NCI-H187 treated with DMSO at 0.1 percent for 48 hours (cell line): ENCODE data around the gene CDC42BPB.
"Not testable (repeated sequence)": the region's sequence is repeated elsewhere in the genome, so short reads cannot be mapped to it uniquely, and the experiment has no call there.

Experiments used
- DNase-seq: peaks from one replicate; lab custom pipeline; 2025; lab: John Stamatoyannopoulos, UW

CDC42BPB gene

DNA sequence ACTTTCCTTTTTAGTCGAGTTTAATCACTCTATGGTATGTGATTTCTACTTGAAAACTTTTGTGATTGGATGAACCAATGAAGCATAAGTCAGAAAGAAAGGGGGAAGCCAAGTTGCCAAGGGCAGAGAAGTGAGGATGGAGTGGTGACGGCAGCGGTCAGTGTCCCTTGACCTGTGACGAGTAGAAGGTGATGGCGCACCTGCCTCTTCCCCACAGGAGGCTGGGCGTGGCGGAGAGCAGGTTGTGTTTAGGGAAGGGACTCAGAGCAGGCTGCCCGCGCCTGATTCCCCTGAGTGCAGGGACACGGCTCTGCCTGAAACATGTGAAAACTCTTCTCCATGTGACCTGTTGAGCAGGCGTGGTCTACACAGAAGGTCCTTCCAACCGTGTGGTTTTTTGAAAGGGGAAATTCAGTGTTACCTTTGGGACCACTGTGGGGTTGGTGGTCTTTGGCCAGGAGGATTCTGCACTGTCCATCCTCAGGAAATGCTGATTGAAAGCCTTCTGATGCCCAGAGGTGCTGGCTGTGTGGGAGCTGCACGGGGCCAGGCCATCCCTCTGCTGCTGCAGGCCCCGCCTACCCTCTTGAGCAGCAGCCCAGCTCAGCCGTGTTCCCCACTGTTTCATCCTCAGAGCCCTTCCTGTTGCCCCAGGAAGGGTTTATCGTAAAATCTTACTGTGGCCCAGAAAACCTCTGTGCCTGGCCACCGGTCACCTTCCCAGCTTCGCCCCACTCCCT is 158.4 kb downstream of the CDC42BPB start:
- DNase-seq = peak; percentile 11

DNA sequence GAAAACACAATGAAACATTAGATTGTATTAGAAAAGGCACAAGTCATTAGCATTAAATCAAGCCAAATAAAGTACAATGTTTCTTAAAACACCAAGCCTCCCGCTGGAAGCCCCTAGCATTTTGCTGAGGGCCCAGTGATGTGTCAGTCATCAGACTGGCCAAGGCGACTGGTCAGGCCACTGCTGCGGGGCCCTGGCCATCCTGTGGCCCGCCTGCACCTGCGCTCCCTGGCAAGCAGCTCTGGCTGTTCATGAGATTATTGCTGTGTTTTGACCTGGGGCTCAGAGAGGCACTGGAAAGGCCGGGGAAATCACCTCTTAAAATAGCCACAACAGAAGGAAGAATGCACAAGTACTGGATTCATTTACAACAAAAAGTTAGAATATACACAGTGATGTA is 159.1 kb downstream of the CDC42BPB start:
- DNase-seq = no peak

DNA sequence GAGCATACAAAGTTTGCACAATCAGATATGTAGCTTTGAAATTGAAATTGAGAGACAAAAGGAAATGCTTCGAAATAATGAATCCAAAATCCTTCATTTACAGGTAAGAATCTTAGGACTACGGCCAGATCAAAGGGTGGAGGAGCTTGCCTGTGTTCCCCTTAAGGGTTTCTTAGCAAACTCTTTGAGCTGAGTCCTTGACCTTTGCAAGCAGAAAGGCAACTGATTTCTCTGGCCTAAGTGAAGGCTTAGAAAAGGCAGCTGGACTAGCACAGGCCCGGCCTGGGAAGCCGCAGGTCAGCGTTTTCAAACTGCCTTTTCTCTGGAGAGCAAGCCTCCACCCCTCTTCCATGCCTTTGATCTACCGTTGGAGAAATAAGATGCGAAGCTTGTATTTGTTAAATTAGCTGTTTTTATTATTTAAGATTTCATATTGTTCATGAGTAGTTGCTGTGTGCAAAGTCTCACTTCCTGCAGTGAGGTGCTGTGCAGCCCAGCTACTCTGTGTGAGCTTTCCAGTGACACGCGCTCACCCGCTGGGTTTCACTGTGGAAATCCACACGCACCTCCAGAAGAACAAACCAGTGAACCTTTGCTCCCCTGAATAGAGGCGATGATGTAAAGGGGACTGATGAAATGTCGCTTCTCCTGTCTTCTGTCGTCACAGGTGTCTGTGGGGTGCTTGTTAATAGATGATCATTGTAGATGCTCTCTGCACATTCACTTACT is 159.9 kb downstream of the CDC42BPB start:
- no peak for DNase-seq

DNA sequence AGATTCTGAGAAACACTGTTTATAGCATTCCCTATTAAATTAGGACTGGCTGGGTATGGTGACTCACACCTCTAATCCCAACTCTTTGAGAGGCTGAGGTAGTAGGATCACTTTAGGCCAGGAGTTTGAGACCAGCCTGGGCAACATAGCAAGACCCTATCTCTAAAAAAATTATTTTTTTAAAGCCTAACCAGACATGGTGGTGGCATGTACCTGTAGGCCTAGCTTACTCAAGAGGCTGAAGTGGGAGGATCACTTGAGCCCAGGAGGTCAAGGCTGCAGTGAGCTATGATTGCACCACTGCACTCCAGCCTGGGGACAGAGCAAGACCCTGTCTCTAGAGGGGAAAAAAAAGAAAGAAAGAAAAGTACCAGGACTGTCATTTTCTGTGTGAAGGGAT is 160.6 kb downstream of the CDC42BPB start:
- not testable (repeated sequence) for DNase-seq

DNA sequence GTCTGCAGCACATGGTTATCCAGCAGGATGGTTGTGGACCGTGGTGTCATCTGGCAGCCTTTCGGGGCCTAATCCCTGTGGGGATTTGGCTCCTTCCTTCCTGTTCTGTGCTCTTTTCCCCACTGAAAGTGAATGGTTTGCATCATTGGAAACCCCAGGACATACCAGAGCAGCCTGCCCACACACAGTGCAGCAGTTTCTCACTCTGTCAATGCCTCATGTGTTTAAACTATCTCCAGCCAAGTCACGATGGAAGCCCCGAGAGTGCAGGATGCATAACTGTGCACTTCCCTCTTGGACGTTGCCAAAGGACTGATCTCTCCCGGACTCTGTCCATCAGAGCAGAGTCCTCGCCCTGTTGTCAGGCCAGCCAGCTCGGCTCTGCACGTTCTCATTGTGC is 163.9 kb downstream of the CDC42BPB start:
- DNase-seq = no peak

DNA sequence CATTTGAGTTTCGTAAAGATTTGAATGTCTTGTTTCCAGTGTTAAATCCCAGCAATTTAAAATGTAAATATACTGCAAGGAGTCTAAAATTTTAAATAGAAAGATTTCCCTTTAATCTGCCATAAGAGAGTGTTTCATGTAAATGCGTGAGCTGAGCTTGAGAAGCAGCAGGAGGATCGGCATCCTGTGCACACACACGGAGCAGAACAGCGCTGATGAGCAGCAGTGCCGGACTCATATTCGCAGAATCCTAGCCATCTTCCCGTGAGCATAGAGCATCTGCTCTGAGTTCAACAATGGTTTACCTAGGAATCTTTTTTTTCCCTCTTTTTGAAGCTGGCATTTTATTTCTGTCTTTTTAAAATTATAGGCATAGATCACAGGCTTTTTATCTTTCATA is 164.7 kb downstream of the CDC42BPB start:
- DNase-seq = no peak

DNA sequence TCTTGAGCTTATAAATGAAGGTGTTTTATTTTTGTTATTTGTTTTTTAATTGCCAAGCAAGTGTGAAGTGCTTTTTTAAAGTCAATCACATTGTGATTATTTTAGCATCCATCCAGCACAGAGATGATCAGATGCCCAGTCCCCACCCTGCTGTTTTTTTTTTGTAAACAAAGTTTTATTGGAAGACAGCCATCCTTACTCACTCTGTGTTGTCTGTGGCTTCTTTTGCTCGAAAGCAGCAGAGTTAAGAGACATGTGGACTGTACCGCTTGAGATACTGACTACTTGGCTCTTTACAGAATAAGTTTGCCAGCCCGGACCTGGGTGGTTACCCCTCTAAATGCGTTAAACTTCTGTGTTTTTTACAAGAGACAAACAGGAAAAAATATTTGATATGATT is 165.8 kb downstream of the CDC42BPB start:
- no peak for DNase-seq

DNA sequence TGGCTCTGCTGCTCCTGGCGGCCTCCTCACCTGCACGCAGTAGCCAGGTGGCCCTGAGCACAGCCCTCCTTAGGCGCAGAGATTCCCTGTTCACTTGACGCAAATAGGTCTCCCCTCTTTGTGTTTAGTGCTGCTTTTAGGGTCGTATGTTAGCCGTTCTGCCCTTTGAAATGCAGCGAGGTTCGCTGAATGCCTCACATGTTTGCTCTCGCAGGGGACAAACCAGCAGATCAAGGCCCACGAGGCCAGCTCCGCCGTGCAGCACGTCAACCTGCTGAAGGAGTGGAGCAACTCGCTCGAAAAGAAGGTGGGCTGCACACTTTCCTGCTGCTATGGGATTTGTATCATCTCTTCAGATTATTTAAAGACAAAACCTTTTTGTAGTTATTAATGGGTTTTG is 166.2 kb downstream of the CDC42BPB start:
- DNase-seq = no peak

DNA sequence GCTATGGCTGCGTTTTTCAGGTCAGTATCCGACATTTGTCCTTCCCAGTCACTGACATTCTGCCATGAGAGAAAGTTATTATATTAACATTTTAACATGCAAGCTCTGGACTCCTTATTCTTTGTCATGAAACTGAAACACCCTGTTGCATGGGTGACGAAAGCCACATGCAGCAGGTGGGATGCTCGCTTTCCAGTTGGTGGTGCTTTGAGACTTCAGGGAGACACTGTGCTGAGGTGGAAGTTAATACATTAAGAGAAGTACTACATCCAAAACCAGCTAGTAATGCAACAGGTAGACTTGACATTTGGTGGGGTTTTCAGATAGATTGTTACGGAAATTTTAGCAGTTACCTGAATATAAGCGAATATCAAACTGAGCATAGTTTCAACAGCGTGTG is 167.7 kb downstream of the CDC42BPB start:
- DNase-seq = no peak

DNA sequence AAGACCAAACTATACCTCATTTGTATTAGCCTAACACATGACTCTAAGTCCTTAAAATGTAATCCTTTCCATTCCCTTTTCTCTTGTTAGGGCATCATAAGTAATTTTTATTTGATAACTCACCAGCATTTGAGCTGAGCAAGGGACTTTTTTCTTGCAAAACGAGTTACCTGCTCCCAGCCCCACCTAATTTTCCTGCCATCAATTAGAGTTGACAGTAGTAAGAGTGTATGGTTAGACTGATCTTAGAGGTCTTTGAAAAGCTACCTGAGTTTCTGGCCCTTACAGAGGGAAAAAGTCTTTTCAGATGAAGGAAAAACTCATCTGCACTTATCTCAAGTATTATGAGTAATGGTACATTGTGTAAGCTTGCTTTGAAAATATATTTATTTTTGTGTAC is 168.6 kb downstream of the CDC42BPB start:
- no peak for DNase-seq

DNA sequence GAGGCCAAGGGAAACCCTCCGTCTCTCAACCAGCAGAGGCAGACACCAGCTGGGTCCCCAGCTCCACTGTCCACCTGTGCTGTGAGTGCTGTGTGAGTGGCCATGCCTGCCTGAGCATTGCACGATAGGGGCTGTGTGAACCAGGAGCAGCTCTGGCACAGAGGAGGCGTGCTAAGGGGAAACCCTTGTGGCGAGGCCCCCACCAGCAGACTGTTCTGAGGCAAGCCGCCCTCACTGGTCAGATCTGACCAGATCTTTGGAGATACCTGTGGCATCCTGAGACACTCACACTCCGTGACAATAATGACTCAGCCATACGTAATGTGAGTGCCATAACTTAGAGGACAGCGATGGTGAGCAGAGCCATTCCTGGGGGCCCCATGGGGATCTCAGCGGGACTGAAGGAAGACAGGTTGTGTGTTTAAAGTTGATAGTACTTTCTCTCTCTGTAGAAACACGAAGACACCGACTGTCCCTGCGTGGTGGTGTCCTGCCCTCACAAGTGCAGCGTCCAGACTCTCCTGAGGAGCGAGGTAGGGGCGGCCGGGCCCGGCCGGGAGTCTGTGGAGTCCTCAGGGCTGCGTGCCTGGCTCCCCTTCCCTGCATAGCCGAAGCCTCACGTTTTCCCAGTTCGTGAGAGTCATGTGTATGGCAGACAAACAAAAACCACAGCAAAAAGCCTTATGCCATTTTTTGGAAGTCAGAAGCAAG is 171.5 kb downstream of the CDC42BPB start:
- DNase-seq = no peak

DNA sequence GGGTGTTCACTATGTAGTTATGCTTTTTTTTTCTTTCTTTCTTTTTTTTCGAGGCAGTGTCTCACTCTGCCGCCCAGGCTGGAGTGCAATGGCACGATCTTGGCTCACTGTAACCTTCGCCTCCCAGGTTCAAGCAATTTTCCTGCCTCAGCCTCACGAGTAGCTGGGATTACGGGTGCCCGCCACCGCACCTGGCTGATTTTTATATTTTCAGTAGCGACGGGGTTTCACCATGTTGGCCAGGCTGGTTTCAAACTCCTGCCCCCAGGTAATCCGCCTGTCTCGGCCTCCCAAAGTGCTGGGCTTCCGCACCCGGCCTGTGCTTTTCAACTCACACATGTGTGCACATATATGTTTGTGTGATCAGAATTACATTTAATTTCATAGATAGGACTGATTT is 173.8 kb downstream of the CDC42BPB start:
- no peak for DNase-seq

DNA sequence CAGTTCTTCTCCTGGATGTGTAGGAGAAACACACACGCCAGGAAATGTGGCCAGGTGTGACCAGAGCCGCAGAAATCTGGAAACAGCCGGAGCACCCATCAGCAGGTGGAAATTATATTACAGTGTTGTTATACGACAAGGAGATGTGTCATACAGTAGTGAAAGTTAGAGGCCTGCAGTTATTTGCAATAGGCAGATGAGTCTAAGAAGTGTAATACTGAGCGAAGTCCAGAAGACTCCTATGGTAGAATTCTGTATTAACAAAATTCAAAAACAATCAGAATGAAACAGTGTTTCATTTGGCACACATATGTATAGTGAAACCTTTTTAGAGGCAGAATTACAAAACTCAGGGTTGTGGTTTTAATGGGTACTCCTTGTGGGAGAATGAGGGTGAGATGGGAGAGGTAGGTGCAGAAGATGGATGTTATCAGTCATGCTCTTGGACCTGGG is 174.2 kb downstream of the CDC42BPB start:
- DNase-seq = no peak
